K562 (cell line): ENCODE data around the gene FXYD4. TPM values are rescaled to one million over a fixed set of nuclear protein-coding genes. Genes with fewer than 3 reads are reported as not detected.
A peak's percentile ranks its signal among the peaks of the same experiment; 100 is the strongest.

Experiments
- CHD1 ChIP-seq: fragments of 200-600 bp; sonication (generic); IDR thresholded peaks from one replicate; pipeline ENCODE4 v1.6.1; 2012; ENCODE audit warnings: mild to moderate bottlenecking, moderate library complexity, low read length, inconsistent platforms
- DPF2 ChIP-seq: fragments of 450-650 bp; IDR thresholded peaks from 2 replicates; pipeline ENCODE4 v1.6.1; 2016
- FOXA1 ChIP-seq: fragments of 450-650 bp; IDR thresholded peaks from 2 replicates; pipeline ENCODE4 v1.6.1; 2016; ENCODE audit warnings: mild to moderate bottlenecking, borderline replicate concordance
- FOXJ2 ChIP-seq: fragments of 200-800 bp; sonication (Bioruptor generic); IDR thresholded peaks from 2 replicates; pipeline ENCODE4 v1.6.1; 2016; ENCODE audit warnings: missing genetic modification characterization, missing compliant biosample characterization
- GTF2A2 ChIP-seq: IDR thresholded peaks from 2 replicates; pipeline ENCODE4 v1.6.1; 2016; ENCODE audit warnings: mild to moderate bottlenecking, missing genetic modification characterization, missing compliant biosample characterization
- JUND ChIP-seq, 2 experiments: IDR thresholded peaks; 2 replicates in 1 of 2; 3 replicates in 1 of 2; pipeline ENCODE4 v1.6.1; 2011; ENCODE audit warnings: borderline replicate concordance in 2 of 2, low read depth in 2 of 2, low read length in 2 of 2, improper control_type of control experiment in 1 of 2, missing biosample characterization in 1 of 2, missing genetic modification characterization in 1 of 2, missing genetic modification reagents in 1 of 2
- MCM3 ChIP-seq: fragments of 450-650 bp; IDR thresholded peaks from 2 replicates; pipeline ENCODE4 v1.6.1; 2016
- NCOA1 ChIP-seq: fragments of 450-650 bp; IDR thresholded peaks from 2 replicates; pipeline ENCODE4 v1.6.1; 2016; ENCODE audit warnings: low read depth
- PRMT5 ChIP-seq: sonication (generic); formaldehyde crosslinking; IDR thresholded peaks from 2 replicates; pipeline ENCODE4 v1.5.0; 2020; ENCODE audit warnings: missing genetic modification reagents
- RFX7 ChIP-seq: fragments of 250-450 bp; sonication (Bioruptor Pico); IDR thresholded peaks from 2 replicates; pipeline ENCODE4 v1.5.1; 2021; ENCODE audit warnings: mild to moderate bottlenecking
- SFPQ ChIP-seq: fragments of 200-400 bp; formaldehyde crosslinking; IDR thresholded peaks from 2 replicates; pipeline ENCODE4 v1.6.1; 2017; ENCODE audit warnings: mild to moderate bottlenecking, low read depth, low read length, moderate library complexity
- SREBF1 ChIP-seq: fragments of 150-350 bp; IDR thresholded peaks from 2 replicates; pipeline ENCODE4 v1.6.1; 2014; ENCODE audit warnings: antibody characterized with exemption, low read depth, low read length, borderline replicate concordance
- THAP7 ChIP-seq: fragments of 250-450 bp; sonication (Bioruptor Pico); IDR thresholded peaks from 2 replicates; pipeline ENCODE4 v1.5.0; 2021
- TRIM24 ChIP-seq, 2 experiments: fragments of 450-650 bp; IDR thresholded peaks; 2 replicates each; pipeline ENCODE4 v1.6.1; 2016
- ZBTB7A ChIP-seq: IDR thresholded peaks from 2 replicates; pipeline ENCODE4 v1.6.1; 2011; ENCODE audit warnings: low read depth, mild to moderate bottlenecking, low read length, moderate library complexity, borderline replicate concordance; ENCODE audit not compliant: control insufficient read depth
- ZC3H8 ChIP-seq: fragments of 450-650 bp; IDR thresholded peaks from 2 replicates; pipeline ENCODE4 v1.6.1; 2017
- ZNF511 ChIP-seq: sonication (generic); formaldehyde crosslinking; IDR thresholded peaks from 2 replicates; pipeline ENCODE4 v1.8.0; 2022; ENCODE audit warnings: mild to moderate bottlenecking, missing genetic modification reagents
- ZNF707 ChIP-seq: fragments of 250-450 bp; sonication (Bioruptor Pico); conservative IDR thresholded peaks from 2 replicates; pipeline ENCODE4 v1.8.0; 2022; ENCODE audit warnings: inconsistent platforms, mild to moderate bottlenecking, moderate library complexity
- polyA plus RNA-seq, 8 experiments: library from polyadenylated mRNA; depleted of rRNA in 4 of 8; stranded (reverse) in 5 of 8; unstranded in 3 of 8; fragments of >200 nt; fragmentation: Nextera tagmentation in 2 of 8; fragmentation: Illumina TruSeq in 1 of 8; extraction: Ambion mirVana in 2 of 8; extraction: Trizol in 1 of 8; gene quantifications; 2 replicates each; pipeline versions ENCODE4 v1.2.1 to v1.2.3, GENCODE V29; 2011 to 2014; ENCODE audit warnings: inconsistent platforms in 1 of 8, missing spikeins in 1 of 8
- total RNA-seq, 7 experiments: library from RNA; depleted of rRNA in 6 of 7; stranded (reverse); fragments of >200 nt in 6 of 7; fragmentation: Illumina TruSeq in 2 of 7; extraction: Trizol in 2 of 7; gene quantifications; 2 replicates each; pipeline versions ENCODE4 v1.2.1 to v1.2.3, GENCODE V29; 2011 to 2021; ENCODE audit warnings: low replicate concordance in 1 of 7
- TF ChIP-seq, protein P1 (sequence below): fragments of 450-650 bp; formaldehyde crosslinking; IDR thresholded peaks from 2 replicates; pipeline ENCODE4 v1.4.0; 2020; ENCODE audit warnings: mild to moderate bottlenecking, moderate library complexity
- TF ChIP-seq, protein P2 (sequence below), 2 experiments: IDR thresholded peaks; 2 replicates each; pipeline ENCODE4 v1.6.1; 2012; ENCODE audit warnings: improper control_type of control experiment in 2 of 2, low read depth in 2 of 2, low read length in 2 of 2, borderline replicate concordance in 1 of 2

Gene FXYD4
- total and polyA plus RNA-seq, 9 of the 15 experiments (the other 6 are each of a cell fraction or from before 2014, with no cell fraction given): not detected

GRCh38 chr10:43420369-43421200, 49.1 kb downstream of the FXYD4 start (continued):
- TF ChIP-seq NCOA1 (peak; percentile 80), MCM3 (no peak), PRMT5 (CRISPR knock-in tag) (no peak), RFX7 (CRISPR knock-in tag) (no peak), ZNF707 (CRISPR knock-in tag) (no peak), ZNF511 (CRISPR knock-in tag) (no peak), THAP7 (CRISPR knock-in tag) (no peak), FOXJ2 (tag) (0 out of 2 replicates have a peak, but pooled peaks have one; percentile 21), ZC3H8 (no peak), SFPQ (no peak), FOXA1 (no peak), ZBTB7A (peak; percentile 87; the same call in 1 of the 2 replicates), JUND (IDR thresholded peaks at IDR 0.05; ENCODE audit: borderline replicate concordance, low read depth, low read length) (peak; percentile 28; the same call in 1 of the 2 replicates), JUND (tag; IDR thresholded peaks at IDR 0.05; ENCODE audit: borderline replicate concordance, low read depth, low read length) (peak; percentile 30; the same call in 1 of the 3 replicates), CHD1 (no peak), TRIM24 (IDR thresholded peaks at IDR 0.05) (peak; percentile 65 to 87), SREBF1 (no peak), DPF2 (peak; percentile 72), GTF2A2 (tag) (no peak)
- TF ChIP-seq, protein P1, sequence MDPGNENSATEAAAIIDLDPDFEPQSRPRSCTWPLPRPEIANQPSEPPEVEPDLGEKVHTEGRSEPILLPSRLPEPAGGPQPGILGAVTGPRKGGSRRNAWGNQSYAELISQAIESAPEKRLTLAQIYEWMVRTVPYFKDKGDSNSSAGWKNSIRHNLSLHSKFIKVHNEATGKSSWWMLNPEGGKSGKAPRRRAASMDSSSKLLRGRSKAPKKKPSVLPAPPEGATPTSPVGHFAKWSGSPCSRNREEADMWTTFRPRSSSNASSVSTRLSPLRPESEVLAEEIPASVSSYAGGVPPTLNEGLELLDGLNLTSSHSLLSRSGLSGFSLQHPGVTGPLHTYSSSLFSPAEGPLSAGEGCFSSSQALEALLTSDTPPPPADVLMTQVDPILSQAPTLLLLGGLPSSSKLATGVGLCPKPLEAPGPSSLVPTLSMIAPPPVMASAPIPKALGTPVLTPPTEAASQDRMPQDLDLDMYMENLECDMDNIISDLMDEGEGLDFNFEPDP (CRISPR knock-in tag): no peak
- TF ChIP-seq, protein P2, sequence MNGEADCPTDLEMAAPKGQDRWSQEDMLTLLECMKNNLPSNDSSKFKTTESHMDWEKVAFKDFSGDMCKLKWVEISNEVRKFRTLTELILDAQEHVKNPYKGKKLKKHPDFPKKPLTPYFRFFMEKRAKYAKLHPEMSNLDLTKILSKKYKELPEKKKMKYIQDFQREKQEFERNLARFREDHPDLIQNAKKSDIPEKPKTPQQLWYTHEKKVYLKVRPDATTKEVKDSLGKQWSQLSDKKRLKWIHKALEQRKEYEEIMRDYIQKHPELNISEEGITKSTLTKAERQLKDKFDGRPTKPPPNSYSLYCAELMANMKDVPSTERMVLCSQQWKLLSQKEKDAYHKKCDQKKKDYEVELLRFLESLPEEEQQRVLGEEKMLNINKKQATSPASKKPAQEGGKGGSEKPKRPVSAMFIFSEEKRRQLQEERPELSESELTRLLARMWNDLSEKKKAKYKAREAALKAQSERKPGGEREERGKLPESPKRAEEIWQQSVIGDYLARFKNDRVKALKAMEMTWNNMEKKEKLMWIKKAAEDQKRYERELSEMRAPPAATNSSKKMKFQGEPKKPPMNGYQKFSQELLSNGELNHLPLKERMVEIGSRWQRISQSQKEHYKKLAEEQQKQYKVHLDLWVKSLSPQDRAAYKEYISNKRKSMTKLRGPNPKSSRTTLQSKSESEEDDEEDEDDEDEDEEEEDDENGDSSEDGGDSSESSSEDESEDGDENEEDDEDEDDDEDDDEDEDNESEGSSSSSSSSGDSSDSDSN (IDR thresholded peaks at IDR 0.05; ENCODE audit: borderline replicate concordance in 1 of 2, low read depth in 2 of 2, low read length in 2 of 2): peak in 1 of 2 experiments; percentile 74; a peak in 2 of 4 replicates
